Measurements from ENCODE around the gene HPCAL1.

- TF ChIP-seq POLR2AphosphoS5 (IDR thresholded peaks at IDR 0.05; ENCODE audit: low read depth, low read length), result no peak
- TF ChIP-seq POLR2A (IDR thresholded peaks at IDR 0.05; ENCODE audit: low read depth, low read length), result no peak
- no peak for TF ChIP-seq POU2F2 (IDR thresholded peaks at IDR 0.05; ENCODE audit: low read depth, low read length)
- no peak for TF ChIP-seq TAF1 (IDR thresholded peaks at IDR 0.05; ENCODE audit: low read depth, low read length)
- TF ChIP-seq SPI1 (IDR thresholded peaks at IDR 0.05; ENCODE audit: low read depth, low read length), result no peak
- TF ChIP-seq PAX5 (IDR thresholded peaks at IDR 0.05; ENCODE audit: insufficient read depth, low read length, severe bottlenecking), result no peak
Measured at GRCh38 chr2:10360460-10360849, 57.8 kb downstream of the HPCAL1 start.

Data from GM12891 (cell line).